GM19372 (cell line): ENCODE data around the gene EMP3.
A peak's percentile ranks its signal among the peaks of the same experiment; 100 is the strongest.

Experiments used
- ATAC-seq: cut with Tn5 transposase; IDR thresholded peaks from one replicate; pipeline ENCODE4 v1.9.1; 2021; ENCODE audit warnings: mild to moderate bottlenecking, low read depth, moderate library complexity; ENCODE audit not compliant: unreplicated experiment

EMP3 gene

DNA sequence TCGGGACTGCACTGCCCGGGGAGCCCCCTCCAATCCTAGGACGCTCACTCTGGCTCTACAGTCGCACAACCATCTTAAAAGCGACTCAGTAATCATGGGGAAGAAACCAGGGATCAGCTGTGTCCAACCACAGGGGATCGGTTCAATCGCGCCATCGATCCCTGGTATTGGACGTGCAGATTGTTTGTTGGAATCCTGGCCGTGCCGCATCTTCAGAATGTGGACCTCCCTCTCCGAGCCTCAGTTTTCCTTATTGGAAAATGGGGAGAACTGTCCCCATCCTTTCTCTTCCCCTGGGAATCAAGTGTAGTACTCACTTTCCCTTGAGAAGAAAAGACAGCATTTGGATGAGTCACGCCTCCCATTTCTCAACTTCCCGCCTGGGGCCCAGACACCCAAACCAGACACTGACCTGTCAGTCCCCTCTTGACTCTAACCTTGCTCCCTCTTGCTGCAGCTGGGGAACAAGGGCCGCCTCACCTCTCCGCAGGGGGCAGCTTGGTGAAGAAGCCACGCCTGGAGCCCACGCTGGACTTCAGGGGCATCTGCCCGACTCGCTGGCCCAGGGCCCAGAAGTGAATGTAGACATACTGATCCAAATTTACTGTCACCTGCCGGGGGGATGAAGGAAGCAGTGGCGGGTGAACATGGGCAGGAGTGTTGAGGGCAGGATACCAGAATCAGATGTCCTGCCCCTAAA, 17.6 kb downstream of the EMP3 start:
- no peak for ATAC-seq

DNA sequence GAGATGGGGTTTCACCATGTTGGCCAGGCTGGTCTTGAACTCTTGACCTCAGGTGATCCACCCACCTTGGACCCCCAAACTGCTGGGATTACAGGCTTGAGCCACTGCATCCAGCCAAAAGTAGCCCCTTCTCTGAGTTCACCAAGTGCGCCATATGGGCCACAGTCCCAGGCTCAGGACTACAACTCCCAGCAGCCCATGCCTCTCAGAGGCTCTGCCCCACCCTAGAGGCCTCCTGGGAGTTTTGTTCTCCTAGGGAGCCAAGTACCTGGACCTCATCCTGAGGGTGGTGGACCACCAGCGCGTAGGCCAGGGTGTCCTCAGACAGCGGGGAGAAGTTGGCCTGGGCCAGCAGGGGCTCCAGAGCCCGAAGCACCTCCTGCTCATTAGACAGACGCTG, 19.5 kb downstream of the EMP3 start:
- ATAC-seq = no peak

DNA sequence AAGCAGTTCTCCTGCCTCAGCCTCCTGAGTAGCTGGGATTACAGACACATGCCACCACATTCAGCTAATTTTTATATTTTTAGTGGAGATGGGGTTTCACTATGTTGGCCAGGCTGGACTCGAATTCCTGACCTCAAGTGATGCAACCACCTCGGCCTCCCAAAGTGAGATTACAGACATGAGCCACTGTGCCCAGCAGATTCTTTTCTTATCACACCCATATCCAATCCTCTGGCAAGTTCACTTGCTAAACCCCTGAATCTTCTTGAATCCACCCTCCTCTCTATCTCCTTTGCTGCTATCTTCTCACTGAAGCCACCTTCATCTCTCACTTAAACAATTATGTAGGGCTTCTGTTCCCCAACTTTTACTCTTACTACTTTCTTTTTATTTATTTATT, 20.8 kb downstream of the EMP3 start:
- ATAC-seq = no peak

DNA sequence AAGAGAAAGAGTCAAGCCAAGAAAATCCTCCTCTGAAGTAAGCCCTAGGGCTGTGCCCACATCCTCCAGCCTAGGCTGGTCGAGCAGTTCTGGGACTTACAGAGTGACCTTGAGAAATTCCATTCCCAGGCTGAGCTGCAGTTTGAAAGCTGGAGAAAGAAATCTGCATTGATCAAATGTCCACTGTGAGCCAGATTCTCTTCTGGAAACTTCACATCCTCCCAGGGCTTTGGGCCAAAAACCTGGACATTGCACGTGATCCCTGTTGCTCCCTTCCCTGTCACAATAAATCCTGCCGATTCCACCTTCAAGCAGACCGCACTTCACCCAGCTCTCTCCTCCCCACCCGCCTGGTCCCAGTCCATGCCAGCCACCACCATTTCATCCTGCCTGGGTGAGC, 22.7 kb downstream of the EMP3 start:
- no peak for ATAC-seq

DNA sequence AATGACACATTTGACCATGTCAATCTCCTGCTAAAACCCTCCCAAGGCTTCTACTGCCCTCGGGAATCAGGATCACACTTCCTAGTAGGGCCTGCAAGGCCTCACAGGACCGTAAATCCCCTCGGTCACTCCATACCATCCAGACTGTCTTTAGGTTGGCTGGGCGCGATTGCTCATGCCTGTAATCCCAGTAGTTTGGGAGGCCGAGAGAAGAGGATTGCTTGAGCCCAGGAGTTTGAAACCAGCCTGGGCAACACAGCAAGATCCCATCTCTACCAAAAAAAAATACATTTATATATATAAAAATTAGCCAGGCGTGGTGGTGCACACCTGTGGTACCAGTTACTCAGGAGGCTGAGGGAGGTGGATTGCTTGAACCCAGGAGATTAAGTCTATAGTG, 23.4 kb downstream of the EMP3 start:
- ATAC-seq = no peak

DNA sequence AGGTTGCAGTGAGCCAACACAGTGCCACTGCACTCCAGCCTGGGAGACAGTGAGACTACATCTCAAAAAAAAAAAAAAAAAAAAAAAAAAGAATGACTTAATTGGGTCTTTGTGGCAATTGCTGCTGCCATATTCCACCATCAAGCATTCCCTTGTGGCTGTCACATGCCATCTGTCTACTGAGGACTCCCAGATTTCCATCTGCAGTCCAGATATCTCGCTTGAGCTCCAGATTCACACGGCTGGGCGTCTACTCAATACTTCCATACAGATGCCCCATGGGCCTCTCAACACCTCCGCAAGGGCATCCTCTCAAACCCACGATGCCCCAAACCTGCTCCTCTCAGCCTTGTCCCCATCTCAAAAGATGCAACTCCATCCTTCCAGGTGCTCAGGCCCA, 25.5 kb downstream of the EMP3 start:
- ATAC-seq = no peak

DNA sequence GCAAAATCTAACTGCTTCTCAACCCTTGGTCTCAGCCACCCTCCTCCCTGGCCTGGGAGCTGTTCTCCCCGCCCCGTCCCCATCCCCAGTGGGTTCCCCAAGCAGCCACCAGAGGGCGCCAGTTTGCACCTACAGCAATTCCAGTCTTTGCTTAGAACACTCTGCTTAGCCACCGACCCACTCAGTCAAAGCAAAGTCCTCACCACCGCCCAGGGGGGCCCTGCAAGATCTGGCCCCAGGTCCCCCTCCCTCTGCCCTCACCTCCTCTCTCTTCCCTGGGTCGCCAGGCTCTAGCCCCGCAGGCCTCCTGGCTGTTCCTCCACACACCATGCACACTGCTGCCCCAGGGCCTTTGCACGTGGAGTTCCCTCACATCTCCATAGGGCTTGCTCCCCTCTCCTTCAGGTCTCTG, 26.0 kb downstream of the EMP3 start:
- no peak for ATAC-seq

DNA sequence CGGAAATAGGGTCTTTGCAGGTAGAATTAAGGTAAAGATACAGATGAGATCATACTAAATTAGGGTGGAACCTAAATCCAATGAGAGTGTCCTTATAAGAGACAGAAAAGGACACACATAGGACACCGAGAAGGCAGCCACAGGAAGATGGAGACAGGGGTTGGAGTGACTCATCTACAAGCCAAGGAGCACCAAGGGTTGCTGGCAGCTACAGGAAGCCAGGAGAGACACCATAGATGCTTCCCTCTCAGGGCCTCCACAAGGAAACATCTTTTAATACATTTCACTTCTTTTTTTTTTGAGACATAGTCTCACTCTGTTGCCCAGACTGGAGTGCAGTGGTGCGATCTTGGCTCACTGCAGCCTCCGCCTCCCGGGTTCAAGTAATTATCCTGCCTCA, 28.3 kb downstream of the EMP3 start:
- ATAC-seq = no peak

DNA sequence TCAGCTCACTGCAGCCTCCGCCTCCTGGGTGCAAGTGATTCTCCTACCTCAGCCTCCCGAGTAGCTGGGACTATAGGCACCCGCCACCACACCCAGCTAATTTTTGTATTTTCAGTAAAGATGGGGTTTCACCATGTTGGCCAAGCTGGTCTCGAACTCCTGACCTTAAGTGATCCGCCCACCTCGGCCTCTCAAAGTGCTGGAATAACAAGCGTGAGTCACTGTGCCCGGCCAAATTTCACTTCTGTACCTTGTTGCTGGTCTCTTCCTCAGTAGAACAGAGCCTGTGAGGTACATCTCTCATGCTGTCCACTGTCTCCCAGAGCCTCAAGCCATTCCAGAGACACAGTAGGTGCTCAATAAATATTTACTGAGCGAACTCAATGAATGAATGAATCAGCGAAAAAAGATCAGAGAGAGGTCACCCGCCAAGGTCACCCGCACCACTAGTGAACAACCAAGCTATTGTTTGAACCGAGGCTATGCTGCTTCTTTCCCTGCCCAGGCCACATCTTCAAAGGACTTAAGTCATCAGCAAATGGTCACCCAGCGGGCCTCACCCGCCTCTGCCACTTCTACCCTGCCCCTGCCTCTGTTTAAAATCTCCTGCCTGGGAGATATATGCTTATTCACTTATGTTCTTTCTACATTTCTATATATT, 29.1 kb downstream of the EMP3 start:
- no peak for ATAC-seq

DNA sequence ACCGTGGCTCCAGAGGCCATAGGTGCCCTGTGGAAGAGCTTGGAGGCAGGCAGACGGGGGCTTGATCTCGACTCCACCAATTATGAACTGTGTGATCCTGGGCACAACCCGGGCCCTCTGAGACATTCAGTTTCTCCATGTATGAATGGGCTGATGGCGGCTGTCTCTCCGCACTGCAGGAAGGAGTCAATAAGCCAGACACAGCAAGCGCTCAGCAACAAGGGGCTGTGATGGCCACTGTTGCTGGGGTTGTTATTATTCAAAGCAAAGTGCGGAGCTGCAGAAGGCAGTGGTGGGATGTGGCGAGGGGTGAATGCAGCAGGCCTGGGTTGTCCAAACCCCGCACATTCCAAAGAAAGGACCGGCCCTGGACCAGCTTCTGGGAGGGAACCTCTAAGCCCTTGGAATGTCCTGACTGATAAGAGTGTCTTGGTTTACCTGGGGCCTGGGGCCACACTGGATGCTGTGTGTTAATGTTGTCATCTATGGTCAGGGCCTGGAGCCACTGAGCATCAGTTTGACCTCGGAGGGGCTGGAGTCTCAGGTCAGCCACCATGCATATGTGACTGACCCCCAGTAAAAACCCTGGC, 30.1 kb downstream of the EMP3 start:
- ATAC-seq = no peak

DNA sequence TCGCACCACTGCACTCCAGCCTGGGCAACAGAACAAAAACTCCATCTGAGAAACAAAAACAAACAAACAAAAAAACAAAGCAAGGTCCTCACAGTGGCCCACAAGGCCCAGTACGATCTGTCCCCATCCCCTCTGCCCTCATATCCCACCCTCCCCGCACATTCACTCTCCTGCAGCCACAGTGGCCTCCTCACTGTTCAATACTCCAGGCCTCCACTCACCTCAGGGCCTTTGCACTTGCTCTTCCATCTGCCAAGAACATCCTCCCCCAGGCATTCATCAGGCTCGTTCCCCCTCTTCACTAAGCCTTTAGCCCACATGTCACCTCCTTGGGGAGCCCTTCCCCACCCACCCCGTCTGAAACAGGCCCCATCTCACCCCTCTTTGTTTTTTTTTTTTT, 33.8 kb downstream of the EMP3 start:
- ATAC-seq = no peak

DNA sequence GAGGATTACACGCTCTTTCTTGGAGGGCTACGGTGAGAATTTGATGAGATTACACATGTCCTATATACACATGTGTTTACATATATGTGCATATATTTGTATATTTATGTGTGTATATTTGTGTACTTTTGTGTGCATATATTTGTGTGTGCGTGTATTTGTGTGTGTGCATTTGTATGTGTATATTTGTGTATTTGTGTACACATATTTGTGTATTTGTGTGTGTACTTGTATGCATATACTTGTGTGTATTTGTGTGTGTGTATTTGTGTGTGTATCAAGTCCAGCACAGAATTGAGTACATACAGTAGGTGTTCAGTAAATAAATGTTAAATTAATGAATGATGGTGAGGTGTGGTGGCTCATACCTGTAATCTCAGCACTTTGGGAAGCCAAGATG, 36.6 kb downstream of the EMP3 start:
- ATAC-seq = no peak

DNA sequence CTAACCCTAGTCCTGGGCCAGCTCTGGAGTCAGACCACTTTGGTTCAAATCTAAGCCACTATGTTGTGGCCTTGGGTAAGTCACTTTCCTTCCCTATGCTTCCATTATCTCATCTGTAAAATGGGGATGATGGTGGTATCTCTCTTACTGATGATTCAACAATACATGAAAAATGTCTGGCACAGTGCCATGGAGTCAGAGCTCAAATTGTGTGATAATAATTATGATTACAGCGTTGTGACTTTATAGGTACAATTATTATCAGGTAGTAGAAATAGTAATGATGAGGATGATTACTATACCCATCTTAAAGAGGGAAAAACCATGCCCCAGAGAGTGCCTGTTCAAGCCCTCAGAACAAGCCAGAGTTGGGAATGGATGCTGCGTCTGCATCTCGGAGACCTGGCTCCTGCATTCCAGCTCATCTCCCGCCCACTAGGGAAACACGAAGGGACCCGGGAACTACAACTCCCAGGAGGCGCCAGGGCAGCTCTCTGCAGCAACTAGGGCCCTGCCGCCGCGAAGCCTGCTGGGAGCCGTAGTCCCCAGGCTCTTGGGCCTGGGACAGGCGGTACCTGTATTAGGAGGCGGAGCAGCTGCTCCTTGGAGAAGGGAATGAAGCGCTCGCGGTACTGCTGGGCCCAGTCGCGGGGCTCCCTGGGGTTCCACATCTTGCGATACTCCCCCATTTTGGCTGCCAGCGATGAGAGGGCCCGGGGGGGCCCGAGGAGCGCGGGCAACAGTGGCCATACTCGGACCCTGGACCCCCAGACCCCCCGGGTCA, 37.6 kb downstream of the EMP3 start:
- ATAC-seq = no peak

DNA sequence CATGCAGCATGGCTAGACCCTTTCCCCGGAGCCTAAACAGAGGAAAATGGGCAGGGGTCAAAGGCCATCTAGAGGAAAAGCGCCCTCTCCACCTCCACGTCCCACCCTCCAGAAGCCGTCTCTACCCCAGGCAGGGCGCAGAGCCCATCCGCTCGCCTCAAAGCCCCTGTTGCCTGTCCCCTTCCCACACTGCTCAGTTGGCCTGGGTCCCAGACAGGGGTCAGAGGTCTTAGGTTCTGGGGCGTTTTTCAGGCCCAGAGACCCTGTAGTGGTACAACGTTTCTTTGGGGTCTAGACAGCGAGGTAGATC, 38.1 kb downstream of the EMP3 start:
- ATAC-seq = peak; percentile 1

DNA sequence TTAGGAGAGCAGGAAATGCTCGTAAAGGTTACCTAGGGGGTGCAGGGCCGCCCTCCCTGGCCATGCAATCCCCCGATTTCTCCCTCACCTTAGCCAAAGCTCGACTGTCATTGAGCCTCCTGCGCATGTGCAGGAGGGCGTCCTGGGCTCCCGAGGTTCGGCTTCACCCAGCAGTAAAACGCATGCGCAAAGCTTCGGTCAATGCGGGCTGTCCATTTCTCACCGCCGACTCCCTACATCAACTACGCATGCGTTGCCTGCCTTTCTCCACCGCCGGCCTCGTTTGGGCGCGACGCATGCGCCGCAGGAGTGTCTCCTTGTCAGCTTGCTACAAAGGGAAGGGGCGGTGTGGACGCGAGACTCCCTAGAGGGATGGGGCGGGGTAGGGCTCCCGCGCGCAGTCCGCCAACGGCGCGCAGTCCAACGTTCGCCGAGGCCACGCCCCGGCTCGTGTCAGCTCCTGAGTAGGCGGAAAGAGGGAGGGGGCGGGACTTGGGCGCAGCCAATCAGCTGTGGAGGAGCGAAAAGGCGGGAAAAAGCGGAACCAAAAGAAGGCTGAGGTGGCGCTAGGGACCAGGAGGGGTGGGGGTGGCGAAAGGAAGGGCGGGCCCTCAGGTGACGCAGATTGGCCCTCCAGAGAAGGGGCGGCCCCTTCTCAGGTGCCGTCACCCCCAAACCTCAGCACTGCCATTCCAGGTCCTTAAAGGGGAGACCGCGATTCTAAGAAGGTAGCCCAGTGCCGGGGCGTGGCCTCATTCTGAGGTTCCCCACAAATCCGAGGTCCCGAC, 38.7 kb downstream of the EMP3 start, which contains the start of the genes SYNGR4 and TMEM143:
TSS of gene SYNGR4 (plus strand) at position 558 of the 788 bp plus-strand sequence. CDS start 1,476 bp downstream, outside the sequence.
TSS of gene TMEM143 (minus strand) at position 131 of the 788 bp plus-strand sequence. CDS start at position 111, 20 bp downstream.
- peak; percentile 92 for ATAC-seq

DNA sequence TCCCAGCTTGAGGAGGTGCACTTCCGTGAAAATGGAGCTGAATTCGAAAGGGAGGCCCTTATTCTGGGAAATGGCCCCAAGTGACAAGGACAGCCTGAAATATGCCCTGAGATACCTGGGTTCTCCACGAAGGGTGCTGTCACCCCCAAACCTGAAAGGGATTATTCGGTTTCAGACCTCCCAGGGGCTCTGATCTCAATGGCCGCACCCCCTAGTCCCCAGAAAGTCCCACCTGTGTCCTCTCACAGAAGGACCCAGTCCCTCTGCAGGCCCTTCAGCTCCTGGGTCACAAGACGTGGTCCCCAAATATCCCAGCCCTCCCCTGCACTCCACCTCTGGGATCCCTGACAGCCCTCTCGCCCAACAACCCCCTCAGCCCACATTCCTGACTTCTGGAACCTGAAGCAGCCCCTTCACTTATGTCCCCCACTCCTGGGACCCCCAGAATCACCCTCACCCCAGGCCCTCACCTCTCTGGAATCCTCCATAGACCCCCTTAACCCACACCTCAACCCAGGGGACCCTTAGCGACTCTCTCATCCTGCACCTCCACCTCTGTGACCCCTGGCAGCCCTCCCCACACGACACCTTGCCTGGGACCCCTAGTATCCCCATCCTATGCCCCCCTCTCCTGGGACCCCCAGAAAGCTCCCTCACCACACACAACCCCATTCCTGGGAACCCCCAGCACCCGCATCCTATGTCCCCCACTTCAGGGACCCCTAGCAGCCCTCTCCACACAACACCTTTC, 39.4 kb downstream of the EMP3 start:
- no peak for ATAC-seq

DNA sequence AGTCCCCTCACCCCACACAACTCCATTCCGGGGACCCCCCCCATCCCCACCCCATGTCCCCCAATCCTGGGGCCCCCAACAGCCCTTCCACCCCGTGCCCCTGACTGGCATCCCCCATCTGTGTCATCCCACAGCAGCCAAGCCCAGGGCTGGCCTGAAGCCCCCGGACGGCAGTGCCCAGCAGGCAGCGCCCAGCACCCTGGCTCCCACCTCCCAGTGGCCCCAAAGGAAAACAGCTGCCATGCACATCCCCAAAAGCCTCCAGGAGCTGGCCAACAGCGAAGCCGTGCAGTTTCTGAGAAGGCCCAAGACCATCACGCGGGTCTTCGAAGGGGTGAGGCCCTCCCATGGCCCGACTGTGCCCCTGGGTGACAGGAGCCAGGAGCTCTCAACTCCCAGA, 40.2 kb downstream of the EMP3 start:
- ATAC-seq = no peak

DNA sequence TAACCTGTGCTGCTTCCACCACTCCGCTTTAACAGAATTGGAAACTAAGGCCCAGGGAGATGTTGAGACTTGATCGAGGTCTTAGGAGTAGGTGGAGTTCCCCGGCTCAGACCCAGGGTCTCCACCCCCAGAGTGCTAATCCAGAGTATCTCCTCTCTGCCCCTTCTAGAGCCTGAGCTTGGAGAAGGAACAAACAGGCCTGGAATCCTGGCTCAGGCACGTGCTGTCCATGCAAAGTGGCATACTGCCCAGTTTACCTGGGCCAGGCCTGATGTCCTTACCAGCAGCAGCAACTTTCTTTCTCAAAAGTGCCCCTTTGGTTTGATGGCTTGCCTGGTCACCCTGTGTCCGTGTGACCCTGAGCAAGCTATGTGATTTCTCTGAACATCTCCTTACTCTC, 42.5 kb downstream of the EMP3 start:
- no peak for ATAC-seq

DNA sequence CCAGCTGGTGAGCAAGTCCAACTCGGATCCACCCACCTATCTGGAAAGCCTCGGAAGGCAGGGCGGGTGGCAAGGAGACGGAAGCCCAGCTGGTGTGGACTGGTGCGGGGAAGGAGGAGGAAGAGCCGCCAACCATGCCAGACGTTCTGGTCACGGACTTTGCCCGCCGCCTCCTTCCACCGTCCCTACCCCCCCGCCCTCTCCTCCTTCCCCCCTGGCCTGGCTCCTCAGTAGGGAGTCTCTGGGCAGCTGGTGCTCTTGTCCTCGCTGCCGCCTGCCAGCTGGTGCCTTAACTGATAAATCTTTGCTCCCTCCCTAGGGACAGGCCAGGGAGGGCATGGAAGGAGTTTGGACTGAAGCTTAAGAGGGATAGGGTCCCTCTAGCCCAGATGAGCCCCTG, 43.6 kb downstream of the EMP3 start:
- no peak for ATAC-seq

DNA sequence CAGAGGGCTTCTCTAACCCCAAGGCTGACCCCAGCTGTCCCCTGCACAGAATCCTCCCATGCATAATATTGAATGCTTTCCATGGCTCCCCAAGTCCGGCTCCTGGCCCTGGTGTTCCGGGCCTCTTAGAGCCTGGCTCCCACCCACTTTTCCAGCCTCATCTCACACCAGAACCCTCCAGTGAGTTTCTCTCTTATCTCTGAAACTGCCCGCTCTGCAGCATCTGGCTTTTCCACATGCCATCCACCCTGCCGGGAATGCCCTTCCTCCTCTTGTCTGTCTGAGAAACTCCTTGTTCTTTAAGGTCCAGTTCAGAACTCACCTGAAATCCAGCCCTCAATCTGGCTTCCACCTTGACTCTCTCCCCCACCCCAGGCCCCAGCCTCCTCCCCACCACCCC, 45.6 kb downstream of the EMP3 start:
- no peak for ATAC-seq
